ENCODE measurements around the gene HYCC1. TPM values are rescaled to one million over a fixed set of nuclear protein-coding genes. Genes with fewer than 3 reads are reported as not detected.

HYCC1 gene
- total RNA-seq, 1 experiment from 2014 or later, result 125 TPM

- no peak for TF ChIP-seq MYBL2 (CRISPR knock-in tag; IDR thresholded peaks at IDR 0.05)
- TF ChIP-seq, protein P1, sequence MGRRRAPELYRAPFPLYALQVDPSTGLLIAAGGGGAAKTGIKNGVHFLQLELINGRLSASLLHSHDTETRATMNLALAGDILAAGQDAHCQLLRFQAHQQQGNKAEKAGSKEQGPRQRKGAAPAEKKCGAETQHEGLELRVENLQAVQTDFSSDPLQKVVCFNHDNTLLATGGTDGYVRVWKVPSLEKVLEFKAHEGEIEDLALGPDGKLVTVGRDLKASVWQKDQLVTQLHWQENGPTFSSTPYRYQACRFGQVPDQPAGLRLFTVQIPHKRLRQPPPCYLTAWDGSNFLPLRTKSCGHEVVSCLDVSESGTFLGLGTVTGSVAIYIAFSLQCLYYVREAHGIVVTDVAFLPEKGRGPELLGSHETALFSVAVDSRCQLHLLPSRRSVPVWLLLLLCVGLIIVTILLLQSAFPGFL (CRISPR knock-in tag; IDR thresholded peaks at IDR 0.05; ENCODE audit: borderline replicate concordance), result no peak
- TF ChIP-seq, protein P2, sequence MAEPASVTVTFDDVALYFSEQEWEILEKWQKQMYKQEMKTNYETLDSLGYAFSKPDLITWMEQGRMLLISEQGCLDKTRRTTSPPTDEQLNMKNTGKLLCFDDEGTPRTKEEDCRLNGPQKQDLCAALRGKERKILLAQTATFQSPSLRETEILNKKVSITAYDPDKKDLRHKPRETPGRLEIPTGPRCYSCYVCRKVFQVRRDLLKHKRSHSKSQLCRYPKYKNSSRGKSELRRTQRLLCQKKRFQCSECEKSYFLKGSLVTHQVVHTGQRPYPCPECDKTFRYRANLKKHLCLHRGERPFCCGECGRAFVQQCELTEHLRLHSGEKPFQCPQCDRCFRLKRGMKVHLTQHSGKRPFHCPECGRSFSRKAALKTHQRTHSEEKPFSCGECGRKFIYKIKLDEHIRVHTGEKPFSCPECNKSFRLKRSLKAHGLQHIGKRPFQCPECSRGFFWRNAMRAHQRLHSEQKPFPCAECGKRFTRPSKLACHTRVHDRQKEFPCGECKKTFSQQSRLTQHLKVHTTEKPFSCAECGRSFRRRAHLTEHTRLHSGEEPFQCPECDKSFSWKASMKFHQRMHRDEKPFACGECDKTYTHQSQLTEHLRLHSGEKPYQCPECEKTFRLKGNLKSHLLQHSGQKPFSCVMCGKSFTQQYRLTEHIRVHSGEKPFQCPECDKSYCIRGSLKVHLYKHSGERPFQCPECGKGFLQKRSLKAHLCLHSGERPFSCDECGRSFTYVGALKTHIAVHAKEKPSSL (CRISPR knock-in tag; conservative IDR thresholded peaks at IDR 0.05), result no peak
- TF ChIP-seq, protein P3, sequence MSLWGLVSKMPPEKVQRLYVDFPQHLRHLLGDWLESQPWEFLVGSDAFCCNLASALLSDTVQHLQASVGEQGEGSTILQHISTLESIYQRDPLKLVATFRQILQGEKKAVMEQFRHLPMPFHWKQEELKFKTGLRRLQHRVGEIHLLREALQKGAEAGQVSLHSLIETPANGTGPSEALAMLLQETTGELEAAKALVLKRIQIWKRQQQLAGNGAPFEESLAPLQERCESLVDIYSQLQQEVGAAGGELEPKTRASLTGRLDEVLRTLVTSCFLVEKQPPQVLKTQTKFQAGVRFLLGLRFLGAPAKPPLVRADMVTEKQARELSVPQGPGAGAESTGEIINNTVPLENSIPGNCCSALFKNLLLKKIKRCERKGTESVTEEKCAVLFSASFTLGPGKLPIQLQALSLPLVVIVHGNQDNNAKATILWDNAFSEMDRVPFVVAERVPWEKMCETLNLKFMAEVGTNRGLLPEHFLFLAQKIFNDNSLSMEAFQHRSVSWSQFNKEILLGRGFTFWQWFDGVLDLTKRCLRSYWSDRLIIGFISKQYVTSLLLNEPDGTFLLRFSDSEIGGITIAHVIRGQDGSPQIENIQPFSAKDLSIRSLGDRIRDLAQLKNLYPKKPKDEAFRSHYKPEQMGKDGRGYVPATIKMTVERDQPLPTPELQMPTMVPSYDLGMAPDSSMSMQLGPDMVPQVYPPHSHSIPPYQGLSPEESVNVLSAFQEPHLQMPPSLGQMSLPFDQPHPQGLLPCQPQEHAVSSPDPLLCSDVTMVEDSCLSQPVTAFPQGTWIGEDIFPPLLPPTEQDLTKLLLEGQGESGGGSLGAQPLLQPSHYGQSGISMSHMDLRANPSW (CRISPR knock-in tag; conservative IDR thresholded peaks at IDR 0.05; ENCODE audit: low read depth), result no peak
Measured at GRCh38 chr7:23012908-23013714, 819 bp downstream of the HYCC1 start (continued).

GRCh38 chr7:23012186-23012585, 1.7 kb downstream of the HYCC1 start:
- Mint-ChIP-seq H3K27ac (no peak overlapping the region), H3K27me3 (ENCODE audit: low read depth) (no peaks in the 10 kb centered on the region), H3K36me3 (no peaks in the 10 kb centered on the region), H3K4me3 (no peak overlapping the region), H3K4me1 (peaks cover 14% of the 10 kb centered on the region), H3K9me3 (no peaks in the 10 kb centered on the region)
- ChIA-PET CTCF (interaction anchor here (0.8 to 1.6 kb wide), 5 partner anchors 10 to 230 kb away, joined by 3 to 4 read pairs (median 3); no protein-coding TSS in a partner anchor), POLR2A (no interaction called here)
- TF ChIP-seq IRF2 (CRISPR knock-in tag; IDR thresholded peaks at IDR 0.05; ENCODE audit: borderline replicate concordance, low read depth) (no peak), FOXK1 (CRISPR knock-in tag; IDR thresholded peaks at IDR 0.05) (no peak), GTF2I (CRISPR knock-in tag; conservative IDR thresholded peaks at IDR 0.05) (no peak), NFATC4 (CRISPR knock-in tag; IDR thresholded peaks at IDR 0.05) (no peak), CREB1 (CRISPR knock-in tag; IDR thresholded peaks at IDR 0.05) (no peak), ZNF423 (CRISPR knock-in tag; IDR thresholded peaks at IDR 0.05) (no peak), FOXJ3 (CRISPR knock-in tag; IDR thresholded peaks at IDR 0.05; ENCODE audit: borderline replicate concordance) (no peak), ZMAT4 (CRISPR knock-in tag; IDR thresholded peaks at IDR 0.05) (no peak), ZNF396 (CRISPR knock-in tag; IDR thresholded peaks at IDR 0.05; ENCODE audit: borderline replicate concordance) (no peak), NFE2L1 (CRISPR knock-in tag; IDR thresholded peaks at IDR 0.05) (no peak), CTCF (IDR thresholded peaks at IDR 0.05) (no peak)
- TF ChIP-seq, protein P4, sequence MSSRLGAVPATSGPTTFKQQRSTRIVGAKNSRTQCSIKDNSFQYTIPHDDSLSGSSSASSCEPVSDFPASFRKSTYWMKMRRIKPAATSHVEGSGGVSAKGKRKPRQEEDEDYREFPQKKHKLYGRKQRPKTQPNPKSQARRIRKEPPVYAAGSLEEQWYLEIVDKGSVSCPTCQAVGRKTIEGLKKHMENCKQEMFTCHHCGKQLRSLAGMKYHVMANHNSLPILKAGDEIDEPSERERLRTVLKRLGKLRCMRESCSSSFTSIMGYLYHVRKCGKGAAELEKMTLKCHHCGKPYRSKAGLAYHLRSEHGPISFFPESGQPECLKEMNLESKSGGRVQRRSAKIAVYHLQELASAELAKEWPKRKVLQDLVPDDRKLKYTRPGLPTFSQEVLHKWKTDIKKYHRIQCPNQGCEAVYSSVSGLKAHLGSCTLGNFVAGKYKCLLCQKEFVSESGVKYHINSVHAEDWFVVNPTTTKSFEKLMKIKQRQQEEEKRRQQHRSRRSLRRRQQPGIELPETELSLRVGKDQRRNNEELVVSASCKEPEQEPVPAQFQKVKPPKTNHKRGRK (CRISPR knock-in tag; IDR thresholded peaks at IDR 0.05; ENCODE audit: borderline replicate concordance), result no peak
- DNase-seq (ENCODE audit: low spot score), result no peak
- ATAC-seq, result no peak

Data from WTC11 (cell line).